Immature natural killer cell (primary cell): ENCODE data around the gene PIP5K1B. TPM values are rescaled to one million over a fixed set of nuclear protein-coding genes. Genes with fewer than 3 reads are reported as not detected.

Experiments
- DNase-seq, 3 donors: peaks; one replicate each; pipeline ENCODE4 v3.0.0; 2022; ENCODE audit warnings: mixed read lengths in 1 of 3
- H3K27ac Mint-ChIP-seq, 6 donors: one replicate each; pipeline ENCODE4 v1.8.0; 2020; ENCODE audit warnings: mixed read lengths in 6 of 6, mild to moderate bottlenecking in 5 of 6, inconsistent platforms in 4 of 6, moderate library complexity in 3 of 6
- H3K27me3 Mint-ChIP-seq, 3 donors: one replicate each; pipeline ENCODE4 v1.8.0; 2020 to 2021; ENCODE audit warnings: low read depth in 3 of 3, mild to moderate bottlenecking in 3 of 3, mixed read lengths in 3 of 3, moderate library complexity in 3 of 3, inconsistent platforms in 1 of 3
- H3K36me3 Mint-ChIP-seq, 3 donors: one replicate each; pipeline ENCODE4 v1.8.0; 2020; ENCODE audit warnings: mixed read lengths in 3 of 3, inconsistent platforms in 2 of 3, mild to moderate bottlenecking in 2 of 3
- H3K4me1 Mint-ChIP-seq, 2 donors: one replicate each; pipeline ENCODE4 v1.8.0; 2020; ENCODE audit warnings: inconsistent platforms in 2 of 2, mild to moderate bottlenecking in 2 of 2, mixed read lengths in 2 of 2, moderate library complexity in 1 of 2
- H3K4me3 Mint-ChIP-seq, 5 donors: one replicate each; pipeline ENCODE4 v1.8.0; 2020; ENCODE audit warnings: mild to moderate bottlenecking in 5 of 5, mixed read lengths in 5 of 5, inconsistent platforms in 3 of 5, moderate library complexity in 3 of 5
- H3K9me3 Mint-ChIP-seq, 6 donors: one replicate each; pipeline ENCODE4 v1.8.0; 2020; ENCODE audit warnings: mild to moderate bottlenecking in 6 of 6, mixed read lengths in 6 of 6, inconsistent platforms in 4 of 6, moderate library complexity in 3 of 6
- polyA plus RNA-seq, 3 donors: library from polyadenylated mRNA; unstranded; fragments of 300-500 nt; fragmentation: Illumina TruSeq; gene quantifications; one replicate each; pipeline ENCODE4 v1.2.3, GENCODE V29; 2021

The PIP5K1B gene
- polyA plus RNA-seq, 3 donors from 2014 or later: not detected

GRCh38 chr9:68998812-68999211, 293.8 kb downstream of the PIP5K1B start:
- peak overlapping the region in 4 of 6 donors; percentile 7 to 73 (median 48) for H3K27ac Mint-ChIP-seq
- DNase-seq: peak; percentile 34 to 46 (median 36)
- peaks cover 29 to 34% of the 10 kb centered on the region in 2 donors for H3K4me1 Mint-ChIP-seq
- no peaks in the 10 kb centered on the region for H3K36me3 Mint-ChIP-seq
- no peaks in the 10 kb centered on the region for H3K9me3 Mint-ChIP-seq
- peaks cover 0 to 14% (median 3%) of the 10 kb centered on the region in 3 donors for H3K27me3 Mint-ChIP-seq
- H3K4me3 Mint-ChIP-seq: no peak overlapping the region

- Mint-ChIP-seq H3K27me3 (peaks cover 0 to 14% (median 3%) of the 10 kb centered on the region in 3 donors), H3K27ac (peak overlapping the region in 5 of 6 donors; percentile 0 to 73 (median 51)), H3K4me3 (no peak overlapping the region), H3K36me3 (no peaks in the 10 kb centered on the region), H3K4me1 (peaks cover 29 to 34% of the 10 kb centered on the region in 2 donors), H3K9me3 (no peaks in the 10 kb centered on the region)
- DNase-seq: peak; percentile 57 to 66 (median 59)
These were observed 294.5 kb downstream of the PIP5K1B start for GRCh38 chr9:68999393-69000105.

DNA sequence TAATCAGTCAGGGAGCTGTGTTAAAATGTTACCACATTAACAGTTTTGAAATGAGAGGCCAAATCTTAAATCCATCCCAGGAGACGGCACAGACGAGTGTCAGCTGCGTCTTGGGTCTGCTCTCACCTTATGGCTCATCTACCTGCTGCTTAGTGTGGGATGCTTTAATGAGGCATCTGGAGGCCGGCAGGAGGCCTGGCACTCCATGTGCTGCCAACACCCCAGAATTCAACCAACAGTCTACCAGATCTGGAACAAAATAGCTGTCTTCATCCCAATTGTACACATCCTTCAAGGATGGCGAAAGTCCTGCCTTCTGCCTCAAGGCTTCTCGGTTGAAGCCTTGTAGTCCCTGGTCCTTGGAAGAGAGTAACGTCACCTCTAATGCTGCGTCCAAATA, 296.9 kb downstream of the PIP5K1B start:
- Mint-ChIP-seq H3K4me1 (peaks cover 17 to 21% of the 10 kb centered on the region in 2 donors), H3K36me3 (no peaks in the 10 kb centered on the region), H3K27ac (no peak overlapping the region), H3K9me3 (no peaks in the 10 kb centered on the region), H3K27me3 (peaks cover 0 to 14% (median 3%) of the 10 kb centered on the region in 3 donors), H3K4me3 (no peak overlapping the region)
- no peak for DNase-seq

GRCh38 chr9:69003051-69003450, 298.0 kb downstream of the PIP5K1B start:
- Mint-ChIP-seq H3K4me3 (no peak overlapping the region), H3K27ac (peak overlapping the region in 2 of 6 donors; percentile 1 to 13), H3K27me3 (peaks cover 0 to 14% (median 5%) of the 10 kb centered on the region in 3 donors), H3K9me3 (no peaks in the 10 kb centered on the region), H3K4me1 (peaks cover 16% of the 10 kb centered on the region in 2 donors), H3K36me3 (no peaks in the 10 kb centered on the region)
- DNase-seq: no peak

- Mint-ChIP-seq H3K4me3 (no peak overlapping the region), H3K9me3 (no peaks in the 10 kb centered on the region), H3K36me3 (no peaks in the 10 kb centered on the region), H3K27ac (no peak overlapping the region), H3K4me1 (no peaks in the 10 kb centered on the region), H3K27me3 (peaks cover 0 to 11% (median 5%) of the 10 kb centered on the region in 3 donors)
- no peak for DNase-seq
These were observed 299.8 kb downstream of the PIP5K1B start for GRCh38 chr9:69004836-69005235.

DNA sequence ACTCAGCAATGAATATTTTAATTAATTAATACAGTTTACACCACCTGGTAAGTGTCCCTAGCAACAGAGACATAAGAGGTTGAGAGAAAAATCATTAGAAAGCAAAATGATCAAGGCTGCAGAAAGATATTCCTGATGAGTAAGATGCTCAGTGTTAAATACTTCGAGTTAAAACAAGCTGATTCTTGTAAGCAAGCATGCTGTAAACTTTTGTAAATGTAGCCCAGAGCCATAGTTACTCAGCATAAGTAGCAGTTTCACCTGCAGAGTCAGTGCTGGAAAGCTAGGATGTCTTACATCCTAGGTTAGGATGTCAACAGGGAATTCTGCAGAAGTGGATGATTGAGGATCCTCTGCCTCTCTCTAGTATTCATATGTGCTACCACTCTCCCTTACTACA, 304.7 kb downstream of the PIP5K1B start:
- peaks cover 2 to 6% (median 5%) of the 10 kb centered on the region in 3 donors for H3K27me3 Mint-ChIP-seq
- no peaks in the 10 kb centered on the region for H3K36me3 Mint-ChIP-seq
- no peaks in the 10 kb centered on the region for H3K9me3 Mint-ChIP-seq
- H3K4me1 Mint-ChIP-seq: peaks cover 10 to 13% of the 10 kb centered on the region in 2 donors
- DNase-seq: no peak
- no peak overlapping the region for H3K4me3 Mint-ChIP-seq
- no peak overlapping the region for H3K27ac Mint-ChIP-seq

DNA sequence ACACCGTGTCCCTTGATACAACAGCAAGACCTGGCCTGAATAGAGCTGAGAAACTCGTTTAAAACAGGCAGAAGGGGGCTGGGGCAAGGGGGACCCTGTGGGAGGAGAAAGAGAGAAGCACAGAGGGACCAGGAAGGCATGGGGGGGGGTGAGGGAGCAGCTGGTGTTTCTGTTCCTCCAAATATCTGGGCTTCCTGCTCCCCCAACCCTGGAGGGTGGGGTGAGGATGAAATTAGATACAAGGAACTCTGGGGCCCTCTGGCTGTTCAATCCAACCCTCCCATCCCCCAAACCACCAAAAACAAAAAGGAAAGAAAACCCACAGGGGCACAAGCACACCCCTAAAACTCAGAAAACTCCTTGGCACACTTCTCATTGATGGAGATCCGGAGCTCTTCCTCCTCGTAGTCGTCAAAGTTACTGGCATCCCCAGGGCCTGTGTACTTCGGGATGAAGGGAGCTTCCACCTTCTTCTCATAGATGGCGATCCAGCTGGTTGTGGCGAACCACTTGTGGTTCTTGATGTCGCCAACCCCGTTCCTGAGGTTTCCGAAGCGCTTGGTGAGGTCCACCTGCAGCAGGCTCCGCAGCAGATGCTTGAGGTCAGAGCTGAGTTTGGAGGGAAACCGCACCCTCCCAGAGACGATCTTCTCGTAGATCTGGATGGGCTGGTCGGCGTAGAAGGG, 307.8 kb downstream of the PIP5K1B start:
- Mint-ChIP-seq H3K9me3 (no peaks in the 10 kb centered on the region), H3K27me3 (peaks cover 2 to 6% (median 3%) of the 10 kb centered on the region in 3 donors), H3K36me3 (no peaks in the 10 kb centered on the region), H3K4me3 (peak overlapping the region in 2 of 5 donors; percentile 16 to 52), H3K27ac (no peak overlapping the region), H3K4me1 (peaks cover 10 to 13% of the 10 kb centered on the region in 2 donors)
- DNase-seq: no peak

GRCh38 chr9:69013382-69013727, 308.3 kb downstream of the PIP5K1B start:
- H3K36me3 Mint-ChIP-seq: no peaks in the 10 kb centered on the region
- H3K4me3 Mint-ChIP-seq: peak overlapping the region in 2 of 5 donors; percentile 18 to 52
- DNase-seq: no peak
- H3K9me3 Mint-ChIP-seq: no peaks in the 10 kb centered on the region
- H3K27ac Mint-ChIP-seq: no peak overlapping the region
- H3K27me3 Mint-ChIP-seq: peaks cover 2 to 6% (median 3%) of the 10 kb centered on the region in 3 donors
- peaks cover 11 to 17% of the 10 kb centered on the region in 2 donors for H3K4me1 Mint-ChIP-seq

DNA sequence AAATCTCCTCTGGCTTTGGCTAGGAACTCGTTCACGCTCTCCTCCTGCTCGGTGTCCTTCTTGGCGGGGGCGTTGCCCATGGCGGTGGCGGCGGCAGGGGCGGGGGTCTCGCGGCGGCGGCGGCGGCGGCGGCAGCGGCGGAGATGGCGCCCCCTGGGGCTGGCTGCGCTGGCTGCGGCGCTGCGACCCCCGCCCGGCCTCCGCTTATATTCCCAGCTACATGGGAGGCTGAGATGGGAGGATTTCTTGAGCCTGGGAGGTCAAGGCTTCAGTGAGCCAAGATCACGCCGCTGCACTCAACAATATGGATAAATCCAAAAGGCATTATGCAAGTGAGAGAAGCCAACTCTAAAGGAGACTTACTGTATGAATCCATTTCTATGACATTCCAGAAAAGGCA, 309.0 kb downstream of the PIP5K1B start, which contains the start of gene PRKACG:
Gene PRKACG, minus strand, starts transcription at position 101 of the 400 bp plus-strand sequence. Its CDS starts 21 bp downstream, at position 80.
- Mint-ChIP-seq H3K4me1 (peaks cover 18 to 24% of the 10 kb centered on the region in 2 donors), H3K9me3 (no peaks in the 10 kb centered on the region), H3K27me3 (peaks cover 2 to 7% (median 3%) of the 10 kb centered on the region in 3 donors), H3K4me3 (peak within 1 kb of the TSS in 3 of 5 donors; percentile 16 to 52 (median 18)), H3K27ac (peak within 1 kb of the TSS in 1 of 6 donors; percentile 41), H3K36me3 (no peaks in the 10 kb centered on the region)
- DNase-seq: no peak

- H3K36me3 Mint-ChIP-seq: no peaks in the 10 kb centered on the region
- H3K4me3 Mint-ChIP-seq: no peak overlapping the region
- peaks cover 41 to 48% of the 10 kb centered on the region in 2 donors for H3K4me1 Mint-ChIP-seq
- no peaks in the 10 kb centered on the region for H3K9me3 Mint-ChIP-seq
- DNase-seq: no peak
- peak overlapping the region in 1 of 6 donors; percentile 12 for H3K27ac Mint-ChIP-seq
- peaks cover 2 to 7% (median 4%) of the 10 kb centered on the region in 3 donors for H3K27me3 Mint-ChIP-seq
These were observed 311.4 kb downstream of the PIP5K1B start for GRCh38 chr9:69016191-69017096.

DNA sequence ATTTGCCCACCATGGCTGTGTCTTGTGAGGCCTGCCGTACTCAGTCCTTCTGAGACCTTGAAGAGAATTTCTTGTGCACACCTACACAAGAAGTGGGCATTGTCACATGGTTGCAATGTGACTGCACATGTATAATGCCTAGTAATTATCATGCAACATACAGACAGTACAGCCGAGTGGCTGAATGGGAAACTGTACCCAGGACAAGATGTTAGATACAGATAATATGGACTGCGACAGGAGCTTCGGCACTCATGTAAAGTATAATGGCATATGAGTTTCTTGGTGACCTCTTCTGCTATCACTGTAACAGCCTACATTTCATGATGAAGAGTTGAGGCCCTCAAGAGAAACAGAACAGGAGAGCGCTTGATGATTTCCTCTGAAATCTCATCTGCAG, 313.7 kb downstream of the PIP5K1B start:
- DNase-seq: no peak
- peak overlapping the region in 4 of 6 donors; percentile 32 to 56 (median 48) for H3K27ac Mint-ChIP-seq
- H3K27me3 Mint-ChIP-seq: peaks cover 0 to 3% (median 1%) of the 10 kb centered on the region in 3 donors
- H3K4me1 Mint-ChIP-seq: peaks cover 47 to 55% of the 10 kb centered on the region in 2 donors
- H3K36me3 Mint-ChIP-seq: no peaks in the 10 kb centered on the region
- H3K9me3 Mint-ChIP-seq: no peaks in the 10 kb centered on the region
- H3K4me3 Mint-ChIP-seq: peak overlapping the region; percentile 15 to 36 (median 25)

GRCh38 chr9:69019808-69020207, 314.8 kb downstream of the PIP5K1B start:
- no peaks in the 10 kb centered on the region for H3K36me3 Mint-ChIP-seq
- peaks cover 47 to 61% of the 10 kb centered on the region in 2 donors for H3K4me1 Mint-ChIP-seq
- peak; percentile 41 to 56 (median 51) for DNase-seq
- H3K27ac Mint-ChIP-seq: peak overlapping the region; percentile 18 to 86 (median 58)
- H3K9me3 Mint-ChIP-seq: no peaks in the 10 kb centered on the region
- H3K27me3 Mint-ChIP-seq: peaks cover 1 to 3% (median 2%) of the 10 kb centered on the region in 3 donors
- H3K4me3 Mint-ChIP-seq: peak overlapping the region; percentile 44 to 78 (median 74)
